GM18511 (cell line): ENCODE data around the gene CBFA2T3.
A peak's percentile ranks its signal among the peaks of the same experiment; 100 is the strongest.

Experiments used
- ATAC-seq: cut with Tn5 transposase; IDR thresholded peaks from one replicate; pipeline ENCODE4 v1.9.1; 2021; ENCODE audit warnings: mild to moderate bottlenecking, moderate library complexity; ENCODE audit not compliant: unreplicated experiment

The CBFA2T3 gene

GRCh38 chr16:88964636-88965035 lies 12.4 kb downstream of the CBFA2T3 start:
- no peak for ATAC-seq

GRCh38 chr16:88963583-88963982 lies 13.4 kb downstream of the CBFA2T3 start:
- no peak for ATAC-seq

- ATAC-seq = no peak
These were observed 14.4 kb downstream of the CBFA2T3 start for GRCh38 chr16:88962478-88963152.

GRCh38 chr16:88961011-88961410 lies 16.0 kb downstream of the CBFA2T3 start:
- ATAC-seq = no peak

GRCh38 chr16:88960516-88960915 lies 16.5 kb downstream of the CBFA2T3 start:
- ATAC-seq = no peak

GRCh38 chr16:88959022-88959421 lies 18.0 kb downstream of the CBFA2T3 start:
- no peak for ATAC-seq

GRCh38 chr16:88957887-88958577 lies 19.0 kb downstream of the CBFA2T3 start:
- no peak for ATAC-seq

- no peak for ATAC-seq
These were observed 19.6 kb downstream of the CBFA2T3 start for GRCh38 chr16:88957433-88957767.

GRCh38 chr16:88956546-88957432 lies 20.2 kb downstream of the CBFA2T3 start:
- no peak for ATAC-seq

GRCh38 chr16:88955906-88956305 lies 21.1 kb downstream of the CBFA2T3 start:
- ATAC-seq = no peak

GRCh38 chr16:88953003-88953690 lies 23.9 kb downstream of the CBFA2T3 start:
- no peak for ATAC-seq

GRCh38 chr16:88951989-88952388 lies 25.0 kb downstream of the CBFA2T3 start:
- ATAC-seq = no peak

- ATAC-seq = no peak
These were observed 25.5 kb downstream of the CBFA2T3 start for GRCh38 chr16:88951501-88951900.

- no peak for ATAC-seq
These were observed 28.1 kb downstream of the CBFA2T3 start for GRCh38 chr16:88948781-88949490.

- ATAC-seq = no peak
These were observed 31.5 kb downstream of the CBFA2T3 start for GRCh38 chr16:88945473-88945872.

GRCh38 chr16:88943741-88944140 lies 33.3 kb downstream of the CBFA2T3 start:
- ATAC-seq = no peak

GRCh38 chr16:88943131-88943664 lies 33.8 kb downstream of the CBFA2T3 start:
- no peak for ATAC-seq

- ATAC-seq = peak; percentile 53
These were observed 34.8 kb downstream of the CBFA2T3 start for GRCh38 chr16:88941913-88942909.
